Smooth muscle cell (in vitro differentiated cells): Measurements from ENCODE around the gene AKAP12. TPM values are rescaled to one million over a fixed set of nuclear protein-coding genes. Genes with fewer than 3 reads are reported as not detected.

ENCODE experiments used
- DNase-seq: peaks from one replicate; lab custom pipeline; 2025; ENCODE audit not compliant: unreplicated experiment; lab: John Stamatoyannopoulos, UW
- H2AFZ ChIP-seq: fragments of 200-600 bp; sonication (generic); 2 replicates; pipeline ENCODE4 v1.6.0; 2016; ENCODE audit warnings: antibody characterized with exemption, low read depth, mild to moderate bottlenecking
- H3F3A ChIP-seq: fragments of 200-600 bp; sonication (generic); 2 replicates; pipeline ENCODE4 v1.6.0; 2017; ENCODE audit warnings: antibody characterized with exemption, low read depth
- H3K27ac ChIP-seq: fragments of 200-600 bp; sonication (generic); 2 replicates; pipeline ENCODE4 v1.5.1; 2016; ENCODE audit warnings: low read depth, mild to moderate bottlenecking
- H3K27me3 ChIP-seq: fragments of 200-600 bp; sonication (generic); 2 replicates; pipeline ENCODE4 v1.6.1; 2016; ENCODE audit warnings: low read depth, mild to moderate bottlenecking
- H3K36me3 ChIP-seq: fragments of 200-600 bp; sonication (generic); 2 replicates; pipeline ENCODE4 v1.5.1; 2016; ENCODE audit warnings: low read depth
- H3K4me1 ChIP-seq: fragments of 200-600 bp; sonication (generic); 2 replicates; pipeline ENCODE4 v1.5.1; 2016; ENCODE audit warnings: low read depth
- H3K4me2 ChIP-seq: fragments of 200-600 bp; sonication (generic); 2 replicates; pipeline ENCODE4 v1.6.0; 2016; ENCODE audit warnings: mild to moderate bottlenecking
- H3K4me3 ChIP-seq: fragments of 200-600 bp; sonication (generic); 2 replicates; pipeline ENCODE4 v1.5.1; 2016; ENCODE audit warnings: mild to moderate bottlenecking
- H3K79me2 ChIP-seq: fragments of 200-600 bp; sonication (generic); 2 replicates; pipeline ENCODE4 v1.6.0; 2016; ENCODE audit warnings: low read depth, mild to moderate bottlenecking
- H3K9ac ChIP-seq: fragments of 200-600 bp; sonication (generic); 2 replicates; pipeline ENCODE4 v1.6.0; 2016; ENCODE audit warnings: low read depth
- H3K9me3 ChIP-seq: fragments of 200-600 bp; sonication (generic); replicated peaks from 2 replicates; pipeline ENCODE4 v1.5.1; 2016; ENCODE audit warnings: low read depth
- H4K20me1 ChIP-seq: fragments of 200-600 bp; sonication (generic); 2 replicates; pipeline ENCODE4 v1.6.0; 2016; ENCODE audit warnings: low read depth
- CTCF ChIP-seq: fragments of 200-600 bp; sonication (generic); IDR thresholded peaks from 2 replicates; pipeline ENCODE4 v1.5.1; 2017; ENCODE audit warnings: borderline replicate concordance, mild to moderate bottlenecking, antibody characterized with exemption; ENCODE audit not compliant: insufficient read depth, poor library complexity, severe bottlenecking
- WGBS: methylation state at CpG from one replicate; pipeline ENCODE4 v1.1.7; 2016; ENCODE audit warnings: low lambda C conversion rate; 5-methylcytosine and 5-hydroxymethylcytosine counted together
- polyA plus RNA-seq: library from polyadenylated mRNA; unstranded; fragments of >200 nt; fragmentation: Nextera tagmentation; extraction: Ambion mirVana; gene quantifications from 2 replicates; pipeline ENCODE4 v1.2.1, GENCODE V29; 2016
- total RNA-seq: library from RNA; depleted of rRNA; stranded (reverse); fragments of >200 nt; gene quantifications from 2 replicates; pipeline ENCODE4 v1.2.3, GENCODE V29; 2014

The AKAP12 gene
- total and polyA plus RNA-seq, 2 experiments from 2014 or later: 10.7 to 13.3 TPM

- Histone ChIP-seq H3K4me3 (no peak overlapping the region), H3K27me3 (no peaks in the 10 kb centered on the region)
These were observed 6.9 kb upstream of the AKAP12 start for GRCh38 chr6:151232899-151233298.

GRCh38 chr6:151233731-151234130 lies 6.0 kb upstream of the AKAP12 start:
- no peak for DNase-seq
- Histone ChIP-seq H3K9me3 (no peaks in the 10 kb centered on the region), H2AFZ (no peak overlapping the region), H3K4me3 (no peak overlapping the region), H3K79me2 (no peaks in the 10 kb centered on the region), H3K27me3 (no peaks in the 10 kb centered on the region), H3K4me1 (no peaks in the 10 kb centered on the region), H3F3A (no peaks in the 10 kb centered on the region), H4K20me1 (no peaks in the 10 kb centered on the region), H3K4me2 (no peak overlapping the region), H3K27ac (no peak overlapping the region), H3K36me3 (no peaks in the 10 kb centered on the region), H3K9ac (no peak overlapping the region)
- 94% methylated on average over 7 of the region's 7 CpGs for WGBS
- TF ChIP-seq CTCF: no peak

More at GRCh38 chr6:151232899-151233298, 6.9 kb upstream of the AKAP12 start:
- H3K27ac ChIP-seq: no peak overlapping the region
- no peak overlapping the region for H3K9ac ChIP-seq
- no peak for DNase-seq
- no peak for TF ChIP-seq CTCF
- H3K9me3 ChIP-seq: no peaks in the 10 kb centered on the region
- H3F3A ChIP-seq: no peaks in the 10 kb centered on the region
- no peaks in the 10 kb centered on the region for H3K36me3 ChIP-seq
- no peak overlapping the region for H2AFZ ChIP-seq
- no peak overlapping the region for H3K4me2 ChIP-seq
- H4K20me1 ChIP-seq: no peaks in the 10 kb centered on the region
- WGBS: 90% methylated on average over 1 of the region's 1 CpG
- no peaks in the 10 kb centered on the region for H3K4me1 ChIP-seq
- H3K79me2 ChIP-seq: no peaks in the 10 kb centered on the region

- Histone ChIP-seq H4K20me1 (no peaks in the 10 kb centered on the region), H3F3A (no peaks in the 10 kb centered on the region), H3K9me3 (no peaks in the 10 kb centered on the region), H3K27ac (no peak overlapping the region), H2AFZ (no peak overlapping the region), H3K4me3 (no peak overlapping the region), H3K4me1 (no peaks in the 10 kb centered on the region), H3K27me3 (no peaks in the 10 kb centered on the region), H3K36me3 (no peaks in the 10 kb centered on the region), H3K9ac (no peak overlapping the region), H3K4me2 (no peak overlapping the region), H3K79me2 (peaks cover 3% of the 10 kb centered on the region)
- no peak for TF ChIP-seq CTCF
- no peak for DNase-seq
- WGBS: 92% methylated on average over 6 of the region's 6 CpGs
These were observed 2.9 kb upstream of the AKAP12 start for GRCh38 chr6:151236668-151237401.
